Measurements from ENCODE around the gene SORBS2.

SORBS2 gene

DNA sequence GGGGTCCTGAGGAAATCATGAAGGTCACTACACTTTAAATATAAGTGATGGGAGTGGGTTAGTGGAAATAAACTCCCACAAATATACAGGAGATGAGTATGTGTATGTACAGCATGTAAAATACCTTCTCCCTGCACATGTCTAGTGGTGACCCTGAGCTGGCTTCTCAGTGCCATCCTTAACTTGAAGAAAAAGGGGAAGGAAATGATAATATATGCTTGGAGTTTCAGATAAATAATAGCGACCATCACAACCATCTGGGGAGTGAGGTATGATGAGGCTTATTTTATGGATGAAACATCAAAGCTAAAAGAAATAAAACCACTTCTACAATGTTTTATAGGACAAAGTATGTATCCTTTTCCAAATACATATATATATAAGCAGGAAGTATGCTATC is 41.0 kb upstream of the SORBS2 start:
- no peaks in the 10 kb centered on the region for H3K27me3 ChIP-seq (ENCODE audit: insufficient read depth, poor library complexity, severe bottlenecking)
- TF ChIP-seq, protein P1, sequence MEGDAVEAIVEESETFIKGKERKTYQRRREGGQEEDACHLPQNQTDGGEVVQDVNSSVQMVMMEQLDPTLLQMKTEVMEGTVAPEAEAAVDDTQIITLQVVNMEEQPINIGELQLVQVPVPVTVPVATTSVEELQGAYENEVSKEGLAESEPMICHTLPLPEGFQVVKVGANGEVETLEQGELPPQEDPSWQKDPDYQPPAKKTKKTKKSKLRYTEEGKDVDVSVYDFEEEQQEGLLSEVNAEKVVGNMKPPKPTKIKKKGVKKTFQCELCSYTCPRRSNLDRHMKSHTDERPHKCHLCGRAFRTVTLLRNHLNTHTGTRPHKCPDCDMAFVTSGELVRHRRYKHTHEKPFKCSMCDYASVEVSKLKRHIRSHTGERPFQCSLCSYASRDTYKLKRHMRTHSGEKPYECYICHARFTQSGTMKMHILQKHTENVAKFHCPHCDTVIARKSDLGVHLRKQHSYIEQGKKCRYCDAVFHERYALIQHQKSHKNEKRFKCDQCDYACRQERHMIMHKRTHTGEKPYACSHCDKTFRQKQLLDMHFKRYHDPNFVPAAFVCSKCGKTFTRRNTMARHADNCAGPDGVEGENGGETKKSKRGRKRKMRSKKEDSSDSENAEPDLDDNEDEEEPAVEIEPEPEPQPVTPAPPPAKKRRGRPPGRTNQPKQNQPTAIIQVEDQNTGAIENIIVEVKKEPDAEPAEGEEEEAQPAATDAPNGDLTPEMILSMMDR (IDR thresholded peaks at IDR 0.05; ENCODE audit: poor library complexity, severe bottlenecking) = no peak
- no peak overlapping the region for H3K4me3 ChIP-seq (ENCODE audit: severe bottlenecking)
- H3K27ac ChIP-seq (ENCODE audit: poor library complexity, severe bottlenecking) = no peak overlapping the region
- peaks cover 10% of the 10 kb centered on the region for H3K4me1 ChIP-seq (ENCODE audit: insufficient read depth, poor library complexity, severe bottlenecking)
- H3K36me3 ChIP-seq (ENCODE audit: low read depth) = no peaks in the 10 kb centered on the region
- peaks cover 3% of the 10 kb centered on the region for H3K9me3 ChIP-seq (ENCODE audit: severe bottlenecking)
- ATAC-seq (ENCODE audit: low read depth) (no peak), DNase-seq (ENCODE audit: low spot score) (no peak)

DNA sequence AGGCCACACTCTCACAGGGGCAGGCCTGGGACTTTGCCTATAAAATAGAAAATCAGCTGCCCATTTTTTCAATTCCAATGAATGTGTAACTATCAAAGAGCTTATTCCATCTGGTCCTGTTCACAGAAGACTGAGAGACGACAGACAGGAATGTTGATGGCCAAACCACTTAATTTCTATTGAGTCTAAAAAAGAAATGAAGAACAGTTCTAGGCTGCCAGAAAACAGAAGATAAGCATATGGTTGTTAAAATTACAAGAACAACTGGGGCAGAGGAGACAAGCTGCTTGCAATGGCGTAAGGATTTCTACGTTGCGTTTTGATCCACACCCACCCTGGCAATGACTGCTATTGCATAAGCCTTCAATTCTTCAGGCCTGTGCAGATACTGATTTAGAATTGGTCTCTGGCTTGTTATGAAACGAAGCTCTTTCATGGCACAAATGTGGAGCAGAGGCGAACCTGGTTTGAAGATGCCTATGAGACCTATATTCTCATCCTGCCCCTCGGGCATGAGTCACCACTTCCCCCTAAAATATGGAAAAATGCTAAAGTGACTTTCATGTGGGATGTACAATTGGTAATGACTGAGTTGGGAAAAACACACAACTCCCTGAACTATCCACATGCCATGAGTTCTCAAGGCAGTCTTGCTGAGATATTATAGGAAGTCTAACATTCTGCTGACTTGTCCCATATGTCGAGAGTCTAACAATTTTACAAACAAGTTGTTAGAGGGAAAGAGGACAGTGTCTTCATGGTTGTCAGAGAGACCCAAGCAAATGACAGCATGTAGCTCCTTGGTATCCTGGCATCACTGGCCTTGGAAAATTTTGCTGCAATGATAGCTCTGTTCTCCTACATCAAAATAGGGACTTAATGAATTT is 37.9 kb upstream of the SORBS2 start:
- H3K36me3 ChIP-seq (ENCODE audit: low read depth) = no peaks in the 10 kb centered on the region
- H3K4me1 ChIP-seq (ENCODE audit: insufficient read depth, poor library complexity, severe bottlenecking) = peaks cover 26% of the 10 kb centered on the region
- TF ChIP-seq, protein P1 (IDR thresholded peaks at IDR 0.05; ENCODE audit: poor library complexity, severe bottlenecking) = no peak
- H3K4me3 ChIP-seq (ENCODE audit: severe bottlenecking) = no peak overlapping the region
- ATAC-seq (ENCODE audit: low read depth) (no peak), DNase-seq (ENCODE audit: low spot score) (no peak)
- H3K27me3 ChIP-seq (ENCODE audit: insufficient read depth, poor library complexity, severe bottlenecking) = no peaks in the 10 kb centered on the region
- H3K27ac ChIP-seq (ENCODE audit: poor library complexity, severe bottlenecking) = no peak overlapping the region
- H3K9me3 ChIP-seq (ENCODE audit: severe bottlenecking) = no peaks in the 10 kb centered on the region

DNA sequence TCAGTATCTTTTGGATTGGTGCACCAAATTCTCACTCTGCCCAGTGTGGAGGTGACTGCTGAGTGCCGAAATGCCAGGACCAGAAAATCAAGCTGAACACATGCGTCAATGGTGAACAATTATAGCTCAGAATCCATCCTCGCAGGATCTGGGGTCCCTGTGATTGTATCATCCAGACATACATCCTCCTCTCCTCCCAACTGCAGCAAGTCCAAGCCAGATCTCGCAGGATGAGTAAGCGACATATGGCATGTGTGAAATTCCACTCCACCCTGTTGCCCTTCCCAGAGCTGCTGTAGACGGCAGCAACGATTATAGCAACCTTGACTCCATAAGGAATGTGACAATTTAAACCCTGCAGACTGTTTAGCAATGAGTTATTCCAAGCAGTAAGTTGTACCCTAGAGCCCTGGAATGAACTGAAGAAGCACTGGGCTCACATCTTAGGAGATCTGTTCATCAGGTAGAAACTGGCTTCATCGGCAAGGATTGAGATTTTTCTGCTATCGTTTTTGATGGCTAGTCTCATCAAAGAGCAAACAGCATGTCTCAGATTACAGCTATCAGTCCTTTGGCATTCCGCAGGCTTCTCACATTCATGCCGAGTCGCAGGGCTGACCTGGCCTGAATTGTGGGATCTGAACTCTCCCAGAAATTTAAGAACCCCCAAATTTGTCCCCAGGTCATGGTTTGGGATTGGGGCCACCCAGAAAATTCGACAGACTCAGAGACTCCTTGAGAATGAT is 35.5 kb upstream of the SORBS2 start:
- TF ChIP-seq, protein P1 (IDR thresholded peaks at IDR 0.05; ENCODE audit: poor library complexity, severe bottlenecking) = no peak
- ATAC-seq (ENCODE audit: low read depth) (peak; percentile 98), DNase-seq (ENCODE audit: low spot score) (peak; percentile 70)
- no peaks in the 10 kb centered on the region for H3K27me3 ChIP-seq (ENCODE audit: insufficient read depth, poor library complexity, severe bottlenecking)
- H3K36me3 ChIP-seq (ENCODE audit: low read depth) = no peaks in the 10 kb centered on the region
- no peak overlapping the region for H3K4me3 ChIP-seq (ENCODE audit: severe bottlenecking)
- H3K4me1 ChIP-seq (ENCODE audit: insufficient read depth, poor library complexity, severe bottlenecking) = peaks cover 17% of the 10 kb centered on the region
- no peaks in the 10 kb centered on the region for H3K9me3 ChIP-seq (ENCODE audit: severe bottlenecking)
- H3K27ac ChIP-seq (ENCODE audit: poor library complexity, severe bottlenecking) = peak overlapping the region; percentile 78

DNA sequence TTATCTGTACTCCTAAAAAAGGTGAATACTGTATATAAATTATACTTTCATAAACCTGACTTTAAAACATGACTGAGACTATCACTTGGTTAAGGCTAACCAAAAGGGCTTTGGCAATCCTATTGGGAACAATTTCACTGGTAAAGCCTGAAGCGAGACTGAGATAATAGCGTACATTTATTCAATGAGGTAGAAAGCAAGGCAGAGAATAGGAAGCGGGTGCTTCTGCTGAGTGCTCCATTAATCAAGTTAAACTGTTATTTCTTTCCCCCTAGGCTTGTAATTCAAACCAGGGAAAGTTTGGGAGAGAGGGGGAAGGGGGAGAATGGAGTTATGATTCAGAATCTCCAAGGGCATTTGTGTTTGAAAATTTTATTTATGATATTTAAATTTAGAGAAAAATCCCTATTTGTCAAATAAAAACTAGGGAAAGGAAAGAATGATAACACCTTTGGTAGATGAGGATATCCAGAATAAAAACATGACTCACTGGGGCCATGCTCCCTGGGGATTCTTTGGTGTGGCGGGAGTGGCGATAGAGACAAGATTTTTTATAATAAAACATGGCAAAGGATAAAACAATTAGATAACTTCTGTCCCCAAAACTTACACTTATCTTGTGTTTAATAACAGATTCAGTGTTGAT is 34.6 kb upstream of the SORBS2 start:
- H3K27ac ChIP-seq (ENCODE audit: poor library complexity, severe bottlenecking) = peak overlapping the region; percentile 78

More for the DNA sequence above, 34.6 kb upstream of the SORBS2 start:
- no peaks in the 10 kb centered on the region for H3K27me3 ChIP-seq (ENCODE audit: insufficient read depth, poor library complexity, severe bottlenecking)
- no peak for ATAC-seq (ENCODE audit: low read depth)
- TF ChIP-seq, protein P1 (IDR thresholded peaks at IDR 0.05; ENCODE audit: poor library complexity, severe bottlenecking) = no peak
- H3K4me1 ChIP-seq (ENCODE audit: insufficient read depth, poor library complexity, severe bottlenecking) = peaks cover 17% of the 10 kb centered on the region
- no peak for DNase-seq (ENCODE audit: low spot score)
- no peak overlapping the region for H3K4me3 ChIP-seq (ENCODE audit: severe bottlenecking)
- no peaks in the 10 kb centered on the region for H3K36me3 ChIP-seq (ENCODE audit: low read depth)
- H3K9me3 ChIP-seq (ENCODE audit: severe bottlenecking) = no peaks in the 10 kb centered on the region

Data from RWPE2 (cell line).